Hypothalamus (tissue), 51 donors: ENCODE measurements around the gene KCNT2.
A peak's percentile ranks its signal among the peaks of the same experiment; 100 is the strongest.

Source experiments
- DNase-seq, 51 donors: peaks; one replicate each; lab custom pipeline; 2025; lab: John Stamatoyannopoulos, UW

The KCNT2 gene

DNA sequence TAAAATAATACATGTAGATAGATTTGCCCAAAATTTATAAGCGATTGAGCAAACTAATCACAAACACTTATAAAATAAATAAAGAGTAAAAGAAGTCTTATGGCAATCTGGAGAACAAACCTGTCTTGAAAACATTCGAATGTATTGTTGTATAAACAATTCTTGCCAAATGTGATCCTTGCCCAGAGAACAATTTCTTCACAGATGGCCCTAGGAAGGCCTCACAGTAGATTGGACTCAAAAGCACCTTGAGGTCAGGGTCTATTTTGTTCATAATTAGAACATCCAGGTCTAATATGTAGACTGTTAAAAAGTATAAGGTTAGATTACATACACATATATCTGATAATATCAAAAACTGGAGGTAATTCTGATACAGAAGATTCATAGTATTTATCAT, 202.4 kb downstream of the KCNT2 start:
- no peak for DNase-seq

DNA sequence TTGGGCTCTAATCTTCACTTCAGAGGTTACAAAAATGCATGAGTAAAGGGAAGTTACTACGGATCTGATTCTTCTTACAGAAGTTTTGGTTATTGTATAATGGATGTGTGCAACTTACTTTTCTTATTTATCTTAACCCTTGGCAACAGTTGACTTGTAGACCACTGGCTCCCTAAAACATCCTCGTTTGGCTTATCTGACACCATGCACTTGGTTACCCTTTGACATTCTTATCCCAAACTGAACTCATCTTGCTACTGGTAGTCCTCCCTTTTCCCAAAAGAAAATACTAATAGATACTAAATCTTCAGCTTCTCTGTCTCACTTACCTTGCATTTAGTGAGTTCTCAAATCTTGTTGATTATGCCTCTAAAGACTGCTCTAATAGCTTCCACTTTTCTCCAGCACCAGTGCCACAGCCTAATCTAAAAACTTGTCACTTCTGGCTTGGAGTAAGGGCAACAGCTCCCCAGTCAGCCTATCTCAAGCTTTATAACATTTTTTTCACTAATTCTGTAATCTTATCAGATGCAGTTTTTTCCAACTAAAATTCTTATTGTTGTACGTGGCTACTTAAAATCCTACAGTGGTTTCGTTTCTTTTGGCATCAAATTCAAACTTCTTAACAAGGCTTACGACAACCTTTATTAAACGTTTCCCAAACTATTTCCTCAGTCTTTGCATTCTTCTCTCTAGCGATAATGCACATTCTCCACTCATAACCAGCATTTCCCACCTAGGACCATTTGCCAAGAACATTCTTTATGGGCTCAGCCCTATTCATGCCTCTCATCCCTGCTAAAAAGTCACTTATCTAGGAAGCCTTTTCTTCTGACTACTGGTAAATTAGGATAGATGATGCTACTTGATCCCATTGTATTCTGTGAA, 204.2 kb downstream of the KCNT2 start:
- DNase-seq: no peak

DNA sequence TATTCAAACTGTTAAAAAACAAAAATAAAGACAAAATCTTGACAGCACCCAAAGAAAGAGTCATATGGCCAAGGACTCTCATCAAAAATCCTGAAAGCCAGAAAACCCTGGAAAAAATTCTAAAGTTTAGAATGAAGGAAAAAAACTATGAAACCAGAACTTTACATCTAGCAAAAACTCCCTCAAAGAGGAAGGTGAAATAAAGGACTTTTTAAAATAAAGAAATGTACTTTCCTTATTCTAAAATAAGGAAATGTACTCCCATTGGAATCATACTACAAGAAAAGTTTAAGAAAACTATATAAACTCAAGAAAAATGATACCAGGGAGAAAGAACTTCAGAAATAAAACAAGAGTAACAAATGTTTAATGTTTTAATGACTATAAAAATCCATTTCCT, 206.3 kb downstream of the KCNT2 start:
- no peak for DNase-seq

DNA sequence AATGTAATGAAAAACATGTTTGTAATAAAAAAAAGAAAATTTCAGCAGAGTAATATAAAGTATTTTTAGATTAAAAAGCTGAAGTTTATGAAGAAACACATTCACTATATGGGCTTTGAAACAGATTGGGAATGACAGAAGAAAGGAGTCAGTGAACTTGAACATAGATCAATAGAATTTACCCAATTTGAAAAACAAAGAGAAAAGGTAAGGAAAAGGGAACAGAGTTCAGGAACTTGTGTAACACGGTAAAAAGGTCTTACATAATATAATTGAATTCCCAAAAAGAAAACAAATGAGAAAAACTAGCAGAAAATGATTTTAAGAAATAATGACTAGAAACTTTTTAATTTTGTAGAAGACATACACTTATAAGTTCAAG, 206.8 kb downstream of the KCNT2 start:
- no peak for DNase-seq

DNA sequence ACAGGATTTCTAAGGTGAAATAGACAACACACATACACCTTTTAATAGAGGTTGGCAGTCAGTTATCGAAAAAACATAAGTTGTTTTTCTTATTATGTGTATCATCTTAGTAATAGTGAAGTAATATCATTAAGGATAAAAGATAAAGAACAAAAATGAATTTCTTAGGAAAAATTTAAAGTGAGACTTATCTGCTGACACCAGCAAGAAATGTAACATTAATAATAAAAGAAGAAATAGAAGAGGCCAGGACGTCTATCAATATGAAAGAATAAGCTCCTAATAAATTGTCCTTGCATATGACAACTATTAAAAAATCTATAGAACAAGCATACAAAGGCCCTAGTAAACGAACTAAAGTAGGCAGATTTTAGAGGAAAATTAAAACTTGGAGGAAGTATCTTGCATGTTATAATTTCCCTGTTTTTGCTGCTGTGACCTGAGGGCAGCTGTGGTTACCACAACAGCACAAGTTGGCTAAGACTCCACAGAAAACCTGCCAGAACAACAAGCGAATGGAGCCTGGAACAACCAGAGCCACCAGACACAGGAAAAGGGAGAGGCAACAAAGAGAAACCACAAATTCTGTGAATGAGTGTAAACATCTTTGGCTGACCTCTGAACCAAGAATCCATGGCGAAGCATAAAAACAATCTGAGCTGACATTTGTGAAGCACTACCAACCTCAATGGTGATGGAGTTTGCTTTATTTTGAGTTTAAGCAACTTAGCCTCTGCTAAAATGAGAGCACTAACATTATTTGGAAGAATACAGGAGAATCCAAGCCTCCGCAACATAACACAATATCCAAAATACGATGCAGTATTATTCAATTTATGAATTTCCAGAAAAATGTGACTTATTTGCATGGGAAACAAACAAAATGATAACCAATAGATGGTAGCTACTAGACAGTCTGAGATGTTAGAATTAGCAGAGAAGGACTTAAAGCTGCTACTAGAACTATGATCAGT, 207.5 kb downstream of the KCNT2 start:
- DNase-seq: no peak

DNA sequence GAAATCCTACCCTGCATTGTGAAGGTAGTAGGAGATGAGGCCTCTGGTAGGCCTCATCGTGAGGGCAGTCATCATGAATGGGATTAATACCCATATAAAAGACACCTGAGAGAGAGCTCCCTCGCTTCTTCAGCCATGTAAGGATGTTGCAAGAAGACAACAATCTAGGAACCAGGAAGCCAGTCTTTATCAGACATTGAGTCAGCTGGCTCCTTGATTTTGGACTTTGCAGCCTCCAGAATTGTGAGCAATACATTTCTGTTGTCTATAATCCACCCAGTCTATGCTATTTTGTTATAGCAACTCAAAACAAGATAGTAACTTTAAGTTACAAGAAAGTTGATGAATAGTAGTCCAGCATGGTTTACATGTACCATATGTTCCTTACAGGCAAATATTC, 208.5 kb downstream of the KCNT2 start:
- no peak for DNase-seq

DNA sequence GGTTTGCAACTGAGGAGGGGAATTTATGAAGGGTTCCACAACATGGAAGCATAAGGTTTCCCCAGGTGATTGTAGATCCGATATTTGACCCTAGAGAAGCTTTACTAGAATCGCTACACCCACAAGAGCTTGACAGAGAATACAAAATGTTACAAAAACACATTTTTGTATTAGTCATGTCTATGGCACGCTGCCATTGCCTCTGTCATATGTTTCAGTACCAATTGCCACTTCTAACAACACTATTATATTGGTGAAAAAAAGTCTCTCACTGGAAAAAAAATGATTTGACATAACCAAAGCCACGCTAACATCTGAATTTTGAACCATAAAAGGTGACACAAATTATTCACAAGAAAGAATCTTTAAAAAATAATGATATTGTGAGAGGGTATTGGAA, 214.5 kb downstream of the KCNT2 start:
- DNase-seq: peak in 1 of 51 donors; percentile 17

DNA sequence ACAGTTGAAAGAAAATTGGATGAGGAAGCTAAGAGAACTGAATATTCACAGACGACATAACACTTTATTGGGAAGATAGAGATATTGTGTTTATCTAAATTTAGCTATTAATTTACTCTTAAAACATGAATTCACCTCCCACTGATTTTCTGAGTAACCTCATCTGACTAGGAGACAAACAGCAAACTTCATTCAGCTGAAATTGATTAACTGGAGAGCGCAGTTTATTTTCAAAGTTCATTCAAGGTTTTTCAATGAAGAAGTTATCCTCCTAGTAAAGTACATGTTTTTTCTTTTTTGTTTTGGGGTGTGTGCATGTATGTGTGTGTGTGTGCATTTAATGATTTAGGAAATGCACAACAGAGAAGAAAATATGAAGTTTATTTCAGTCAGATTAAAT, 215.0 kb downstream of the KCNT2 start:
- DNase-seq: no peak

DNA sequence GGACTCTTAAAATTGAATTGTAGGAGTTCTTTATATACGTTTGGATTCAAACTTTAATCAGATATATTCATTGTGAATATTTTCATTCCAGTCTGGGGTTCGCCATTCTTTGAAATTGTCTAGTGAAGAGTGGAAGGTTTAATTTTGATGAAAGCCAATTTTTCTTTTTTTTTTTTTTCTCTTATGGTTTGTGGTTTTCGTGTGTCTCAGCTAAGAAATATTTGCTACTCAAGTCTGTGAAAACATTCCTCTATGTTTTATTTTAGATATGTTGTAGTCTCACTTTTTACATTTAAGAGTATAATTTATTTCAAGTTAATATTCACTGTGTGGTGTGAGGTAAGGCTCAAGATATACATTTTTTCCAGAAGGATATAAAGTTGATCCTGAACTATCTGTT, 220.5 kb downstream of the KCNT2 start:
- no peak for DNase-seq

DNA sequence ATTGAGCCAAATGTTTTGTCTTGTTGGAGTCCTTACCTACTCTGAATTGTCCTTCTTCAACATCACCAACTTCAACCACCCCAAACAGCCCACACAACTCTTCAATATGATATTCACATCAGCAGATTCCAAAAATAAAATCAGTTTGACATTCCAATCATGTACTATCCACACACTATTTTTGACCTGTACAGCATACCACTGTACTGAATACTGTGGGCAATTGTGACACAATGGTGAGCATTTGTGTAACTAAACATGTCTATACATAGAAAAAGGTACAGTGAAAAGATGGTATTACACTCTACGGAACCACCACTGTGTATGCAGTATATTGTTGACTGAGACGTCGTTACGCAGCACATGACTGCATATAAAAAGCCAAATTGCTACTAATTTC, 223.1 kb downstream of the KCNT2 start:
- no peak for DNase-seq

DNA sequence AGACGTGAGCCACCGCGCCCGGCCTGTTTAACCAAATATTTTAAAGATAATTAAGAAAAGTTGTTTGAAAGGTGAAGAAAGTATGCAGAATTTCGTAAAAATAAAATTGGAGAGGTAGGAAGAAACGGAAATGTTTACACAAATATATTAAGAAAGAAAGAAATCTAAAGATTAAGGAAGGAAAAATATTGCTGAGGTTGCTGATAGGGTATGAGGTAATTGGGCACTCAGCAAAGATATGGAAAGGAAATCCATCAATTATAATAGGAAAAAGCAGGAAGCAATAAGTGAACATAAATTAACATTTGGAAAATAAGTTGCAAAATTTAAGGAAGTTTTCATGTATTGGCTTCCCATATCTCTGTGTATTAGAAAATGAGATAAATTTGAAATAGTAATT, 225.9 kb downstream of the KCNT2 start:
- no peak for DNase-seq

DNA sequence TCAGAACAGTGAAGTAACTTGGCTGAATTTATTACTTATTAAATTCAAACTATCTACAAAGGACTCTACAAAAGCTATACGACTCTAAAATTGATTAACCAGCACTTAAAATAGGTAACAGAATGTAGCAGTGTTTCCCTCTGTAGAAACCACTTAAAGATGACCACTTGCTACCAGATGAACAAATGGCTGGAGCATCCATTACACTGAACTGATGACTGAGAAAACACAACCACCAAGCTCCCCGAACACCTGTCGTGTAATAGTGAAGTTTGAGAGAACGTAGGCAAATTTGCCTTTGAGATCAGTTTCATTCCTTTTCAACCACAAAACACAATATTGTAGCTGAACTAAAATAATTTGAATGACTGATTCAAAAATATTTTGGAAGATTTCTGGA, 226.7 kb downstream of the KCNT2 start:
- no peak for DNase-seq

DNA sequence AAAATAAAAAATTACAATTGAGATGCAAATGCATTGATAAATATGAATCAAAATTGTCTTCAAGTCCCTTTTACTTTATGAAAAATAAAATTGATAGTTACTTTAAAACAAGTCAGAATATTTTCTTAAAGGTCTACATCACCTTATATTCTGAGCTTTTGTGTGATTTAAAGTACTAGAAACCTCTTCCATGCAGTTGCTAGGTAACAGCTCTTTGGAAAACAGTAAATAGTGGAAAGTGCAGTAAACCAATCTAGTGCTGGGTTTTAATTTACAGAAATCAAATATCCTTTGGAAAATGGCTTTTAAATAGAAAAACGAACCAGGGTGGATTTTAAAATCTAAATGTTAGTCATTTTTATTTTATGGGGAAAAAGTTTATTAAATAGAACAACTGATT, 227.9 kb downstream of the KCNT2 start:
- DNase-seq: no peak

DNA sequence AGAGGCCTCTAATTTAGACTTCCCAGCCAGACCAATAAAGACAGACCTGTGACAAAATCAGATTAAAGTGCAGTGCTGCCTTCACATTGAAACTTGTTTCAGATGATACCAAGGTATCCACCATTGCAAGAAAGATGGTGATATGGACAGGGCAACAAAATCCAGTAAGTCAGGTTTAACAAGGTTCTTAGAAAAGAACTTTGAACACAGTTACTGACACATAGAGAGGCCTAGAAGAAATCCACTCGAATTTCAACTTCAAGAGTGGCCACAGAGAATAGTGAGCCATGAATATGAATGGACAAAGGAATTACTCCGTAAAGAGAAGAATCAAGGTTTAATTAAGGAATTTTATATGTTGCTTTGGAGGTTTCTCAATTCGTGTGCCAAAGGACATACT, 230.4 kb downstream of the KCNT2 start:
- DNase-seq: no peak

DNA sequence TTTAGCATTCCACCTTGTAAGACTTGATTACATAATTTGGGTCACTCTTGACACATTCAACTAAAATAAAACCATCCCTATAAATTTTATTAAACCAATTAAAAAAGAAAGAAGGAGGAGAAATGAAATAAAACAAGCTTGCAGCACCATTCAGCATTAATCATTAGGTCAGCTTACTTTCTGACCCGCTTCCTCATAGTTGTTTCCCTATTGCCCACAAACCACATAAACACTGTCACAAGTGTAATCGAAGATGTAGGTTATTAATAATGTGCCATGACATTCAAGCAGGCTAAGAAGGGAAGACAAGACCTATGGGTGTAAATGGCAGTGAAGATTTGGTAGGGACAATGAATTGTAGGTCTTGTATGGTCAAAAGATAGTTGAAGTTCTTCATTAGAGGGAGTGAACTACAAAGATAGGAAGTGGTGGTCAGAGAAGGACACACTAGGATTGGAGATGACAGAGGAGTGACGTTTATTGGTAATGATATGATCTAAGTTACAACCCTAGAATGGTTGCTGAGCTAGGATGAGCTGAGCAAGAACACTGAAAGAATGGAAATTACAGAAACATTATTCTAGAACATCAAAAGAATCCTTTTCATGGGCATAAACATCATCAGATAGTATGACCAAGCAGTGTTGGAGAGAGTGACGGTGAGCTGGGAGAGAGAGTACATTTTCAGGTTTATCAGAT, 231.5 kb downstream of the KCNT2 start:
- DNase-seq: no peak

DNA sequence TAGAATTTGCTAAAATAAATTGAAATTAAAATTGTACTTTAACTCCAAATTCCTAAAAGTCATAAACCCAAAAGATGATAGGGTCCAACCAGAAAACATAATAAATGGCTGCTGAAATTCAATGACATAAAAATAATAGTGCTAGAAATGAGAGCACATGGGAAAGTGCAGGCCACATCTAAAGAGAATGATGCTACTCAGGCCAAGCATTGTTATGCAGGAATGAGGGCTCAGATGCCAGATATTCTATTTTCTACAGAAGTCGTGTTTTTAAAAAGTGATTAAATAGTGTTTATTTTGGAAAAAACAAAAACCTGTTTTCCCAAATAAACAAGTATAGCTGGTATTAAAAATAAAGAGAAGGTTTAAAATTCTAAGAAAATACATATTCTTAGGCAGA, 234.4 kb downstream of the KCNT2 start:
- DNase-seq: no peak

DNA sequence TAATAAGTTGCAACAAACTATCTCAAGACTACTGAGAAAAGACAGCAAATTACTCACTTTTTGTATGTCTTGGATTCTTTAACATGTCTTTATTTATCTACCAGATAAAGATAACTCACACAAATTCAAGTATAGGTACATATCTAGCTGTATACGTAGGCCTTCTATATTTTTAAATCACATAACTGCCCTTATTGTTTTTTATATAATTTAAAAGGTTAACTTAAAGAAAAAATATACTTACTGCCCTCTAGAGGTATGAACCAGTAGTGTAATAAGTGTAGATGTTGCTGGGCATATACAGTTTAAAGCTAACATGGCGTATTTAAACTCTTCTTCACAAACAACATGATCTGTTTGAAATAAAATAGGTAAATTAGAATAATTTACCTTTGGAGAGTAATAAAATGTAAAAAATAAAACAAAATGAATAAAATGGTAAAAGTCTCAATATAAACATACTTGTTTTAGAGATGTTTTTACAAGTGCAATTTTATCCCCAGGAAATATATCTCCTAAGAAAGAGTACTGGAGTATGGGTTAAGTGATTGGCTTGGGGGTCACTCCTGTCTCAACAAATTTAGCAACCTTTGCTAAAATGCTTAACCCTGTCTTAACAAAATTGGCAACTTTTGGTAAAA, 235.2 kb downstream of the KCNT2 start:
- no peak for DNase-seq

DNA sequence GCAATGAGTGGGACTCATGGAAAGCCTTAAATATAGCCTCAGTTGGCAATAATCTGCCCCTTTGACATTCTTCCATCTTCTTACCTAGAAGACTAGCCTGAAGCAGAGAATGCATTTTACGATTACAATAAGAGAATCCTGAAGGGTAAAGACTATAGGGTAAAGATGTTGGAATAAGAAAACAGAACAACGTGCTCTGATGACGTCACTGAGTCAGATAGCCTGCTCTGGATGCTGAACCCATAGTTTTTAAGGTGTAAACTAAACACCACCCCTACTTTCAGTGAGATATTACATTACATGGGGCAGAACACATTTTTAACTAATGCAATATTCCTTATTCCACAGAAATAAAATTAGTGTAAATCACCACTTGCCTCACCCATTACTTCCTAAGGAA, 240.4 kb downstream of the KCNT2 start:
- DNase-seq: no peak

DNA sequence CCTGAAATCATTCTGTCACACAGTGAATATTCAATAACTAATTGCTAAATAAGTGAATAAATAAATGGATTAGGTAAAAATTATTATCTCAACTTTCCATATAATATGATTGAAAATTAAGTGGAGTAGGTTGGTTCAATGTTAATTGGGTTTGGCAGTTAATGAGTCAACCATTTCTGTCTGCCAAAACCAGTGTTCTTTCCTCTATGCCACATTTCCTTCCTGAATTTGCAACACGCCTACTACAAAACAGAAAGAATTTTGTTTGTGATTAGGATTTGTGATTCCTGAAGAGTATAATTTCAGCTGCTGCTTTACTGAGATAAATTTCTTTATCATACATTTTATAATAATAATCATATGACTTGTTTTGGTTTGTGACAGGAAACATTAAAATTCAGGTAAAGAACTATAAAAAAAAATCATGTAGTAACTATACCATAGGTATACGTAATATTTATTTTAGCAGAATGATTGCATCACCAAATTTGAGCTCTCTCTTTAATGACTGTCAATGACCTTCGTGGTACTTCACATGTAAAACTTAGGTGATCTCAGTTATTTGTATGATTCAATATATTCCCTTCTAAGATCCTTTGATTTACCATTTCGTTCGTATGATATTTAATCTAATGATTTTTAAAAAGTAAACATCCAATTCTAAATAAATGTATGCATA, 241.3 kb downstream of the KCNT2 start:
- no peak for DNase-seq

DNA sequence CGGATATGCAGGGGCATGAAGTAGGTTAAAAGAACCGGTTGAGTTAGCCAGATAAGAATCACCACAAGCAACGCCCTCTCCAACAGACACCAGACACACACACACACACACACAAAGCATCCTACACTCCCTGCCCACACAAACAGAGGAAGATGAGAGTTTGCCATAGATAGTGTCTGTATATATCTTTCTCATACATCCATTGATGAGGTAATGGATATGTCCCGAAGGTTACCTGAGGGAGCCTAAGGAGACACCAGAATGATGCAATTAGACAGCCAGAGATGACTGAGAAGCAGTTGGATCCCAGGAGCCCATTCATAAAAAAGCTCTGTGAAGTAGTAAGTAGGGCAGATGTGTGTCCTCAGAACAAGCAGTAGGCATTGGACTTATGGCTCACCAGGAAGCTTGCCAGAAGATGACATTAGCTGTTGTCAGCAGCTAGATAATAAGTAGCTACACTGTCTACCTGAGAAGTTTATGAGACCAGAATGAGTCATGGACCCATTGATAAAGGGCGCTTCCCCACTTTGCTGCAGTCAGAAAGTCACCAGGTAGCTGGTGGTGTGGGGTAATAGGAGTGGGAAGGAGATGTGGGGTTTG, 247.0 kb downstream of the KCNT2 start:
- DNase-seq: no peak
